ENCODE data around the gene BICD2.

- TF ChIP-seq, protein P1, sequence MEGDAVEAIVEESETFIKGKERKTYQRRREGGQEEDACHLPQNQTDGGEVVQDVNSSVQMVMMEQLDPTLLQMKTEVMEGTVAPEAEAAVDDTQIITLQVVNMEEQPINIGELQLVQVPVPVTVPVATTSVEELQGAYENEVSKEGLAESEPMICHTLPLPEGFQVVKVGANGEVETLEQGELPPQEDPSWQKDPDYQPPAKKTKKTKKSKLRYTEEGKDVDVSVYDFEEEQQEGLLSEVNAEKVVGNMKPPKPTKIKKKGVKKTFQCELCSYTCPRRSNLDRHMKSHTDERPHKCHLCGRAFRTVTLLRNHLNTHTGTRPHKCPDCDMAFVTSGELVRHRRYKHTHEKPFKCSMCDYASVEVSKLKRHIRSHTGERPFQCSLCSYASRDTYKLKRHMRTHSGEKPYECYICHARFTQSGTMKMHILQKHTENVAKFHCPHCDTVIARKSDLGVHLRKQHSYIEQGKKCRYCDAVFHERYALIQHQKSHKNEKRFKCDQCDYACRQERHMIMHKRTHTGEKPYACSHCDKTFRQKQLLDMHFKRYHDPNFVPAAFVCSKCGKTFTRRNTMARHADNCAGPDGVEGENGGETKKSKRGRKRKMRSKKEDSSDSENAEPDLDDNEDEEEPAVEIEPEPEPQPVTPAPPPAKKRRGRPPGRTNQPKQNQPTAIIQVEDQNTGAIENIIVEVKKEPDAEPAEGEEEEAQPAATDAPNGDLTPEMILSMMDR (IDR thresholded peaks at IDR 0.05), result no peak
- no peak for TF ChIP-seq POLR2A (IDR thresholded peaks at IDR 0.05)
Observed at GRCh38 chr9:92795000-92795399, 30.4 kb upstream of the BICD2 start.
